Suppressor macrophage (primary cell): Measurements from ENCODE around the gene EEPD1.
"Not testable (repeated sequence)": the region's sequence is repeated elsewhere in the genome, so short reads cannot be mapped to it uniquely, and the experiment has no call there.

Source experiments
- DNase-seq, 4 experiments: peaks; one replicate each; pipeline ENCODE4 v3.0.0-alpha.2; 2020 to 2022

EEPD1 gene

GRCh38 chr7:36303202-36304098, 150.4 kb downstream of the EEPD1 start:
- DNase-seq: peak; percentile 67 to 92 (median 78)

GRCh38 chr7:36304099-36304425, 151.0 kb downstream of the EEPD1 start:
- no peak for DNase-seq

- no peak for DNase-seq
These were observed 152.2 kb downstream of the EEPD1 start for GRCh38 chr7:36305226-36305625.

GRCh38 chr7:36305648-36306047, 152.6 kb downstream of the EEPD1 start:
- no peak for DNase-seq

GRCh38 chr7:36306222-36306621, 153.2 kb downstream of the EEPD1 start:
- DNase-seq: no peak

GRCh38 chr7:36306722-36307121, 153.7 kb downstream of the EEPD1 start:
- no peak for DNase-seq

- DNase-seq: no peak
These were observed 155.0 kb downstream of the EEPD1 start for GRCh38 chr7:36308031-36308430.

- DNase-seq: no peak
These were observed 156.2 kb downstream of the EEPD1 start for GRCh38 chr7:36309301-36309700.

- no peak for DNase-seq
These were observed 156.7 kb downstream of the EEPD1 start for GRCh38 chr7:36309716-36310115.

GRCh38 chr7:36310897-36311296, 157.8 kb downstream of the EEPD1 start:
- DNase-seq: no peak

- no peak for DNase-seq
These were observed 158.5 kb downstream of the EEPD1 start for GRCh38 chr7:36311539-36311938.

GRCh38 chr7:36312064-36312914, 159.2 kb downstream of the EEPD1 start:
- no peak for DNase-seq

- no peak for DNase-seq
These were observed 159.9 kb downstream of the EEPD1 start for GRCh38 chr7:36312915-36313334.

- no peak for DNase-seq
These were observed 160.6 kb downstream of the EEPD1 start for GRCh38 chr7:36313607-36314006.

- no peak for DNase-seq
These were observed 161.4 kb downstream of the EEPD1 start for GRCh38 chr7:36314491-36314890.

- DNase-seq: peak in 3 of 4 experiments; percentile 23 to 43 (median 41)
These were observed 162.4 kb downstream of the EEPD1 start for GRCh38 chr7:36315309-36315944.

- no peak for DNase-seq
These were observed 163.3 kb downstream of the EEPD1 start for GRCh38 chr7:36316319-36316718.

- no peak for DNase-seq
These were observed 164.2 kb downstream of the EEPD1 start for GRCh38 chr7:36317276-36317675.

GRCh38 chr7:36318116-36318515, 165.1 kb downstream of the EEPD1 start:
- no peak for DNase-seq

- DNase-seq: not testable (repeated sequence)
These were observed 168.2 kb downstream of the EEPD1 start for GRCh38 chr7:36321284-36321683.

- no peak for DNase-seq
These were observed 183.3 kb downstream of the EEPD1 start for GRCh38 chr7:36336390-36336789.

GRCh38 chr7:36338256-36338655, 185.2 kb downstream of the EEPD1 start:
- DNase-seq: no peak

- DNase-seq: no peak
These were observed 190.5 kb downstream of the EEPD1 start for GRCh38 chr7:36343548-36343947.
